CD4-positive, alpha-beta T cell treated with Interferon alpha-2 for 1 hour (primary cell): Measurements from ENCODE around the gene MAPRE2.

Experiments
- DNase-seq, 2 donors: peaks; one replicate each; pipeline ENCODE4 v3.0.0-alpha.2; 2020 to 2022

Gene MAPRE2

DNA sequence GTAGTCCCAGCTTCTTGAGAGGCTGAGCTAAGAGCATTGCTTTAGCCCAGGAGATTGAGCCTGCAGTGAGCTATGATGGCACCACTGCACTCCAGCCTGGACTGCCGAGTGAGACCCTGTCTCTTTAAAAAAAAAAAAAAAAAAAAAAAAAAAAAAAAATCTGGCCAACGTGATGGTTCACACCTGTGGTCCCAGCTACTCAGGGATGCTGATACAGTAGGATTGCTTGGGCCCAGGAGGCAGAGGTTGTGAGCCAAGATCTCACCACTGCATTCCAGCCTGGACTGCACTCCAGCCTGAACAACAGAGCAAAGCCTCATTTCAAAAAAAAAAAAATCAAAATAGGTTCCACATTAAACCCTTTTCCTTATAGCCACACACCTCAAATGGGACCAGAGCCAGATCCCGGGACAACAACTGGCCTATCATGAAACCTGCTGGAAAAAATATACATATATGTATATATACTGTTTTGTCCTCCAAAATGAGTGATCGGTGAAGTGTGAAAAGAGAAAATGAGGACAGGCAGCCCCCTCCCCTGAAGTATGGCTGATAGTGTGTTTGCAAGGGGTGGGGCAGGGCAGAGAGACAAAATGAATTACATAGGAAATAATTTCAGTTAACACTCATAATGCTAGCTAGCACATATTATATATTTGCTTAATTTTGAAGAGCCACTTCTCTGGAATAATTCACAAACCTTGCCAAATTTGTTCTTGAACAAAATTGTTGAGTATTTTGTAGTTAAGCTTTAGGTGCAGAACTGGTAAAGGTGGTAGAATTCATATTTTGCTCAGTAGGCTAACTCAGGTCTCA lies 22.9 kb downstream of the MAPRE2 start:
- no peak for DNase-seq

DNA sequence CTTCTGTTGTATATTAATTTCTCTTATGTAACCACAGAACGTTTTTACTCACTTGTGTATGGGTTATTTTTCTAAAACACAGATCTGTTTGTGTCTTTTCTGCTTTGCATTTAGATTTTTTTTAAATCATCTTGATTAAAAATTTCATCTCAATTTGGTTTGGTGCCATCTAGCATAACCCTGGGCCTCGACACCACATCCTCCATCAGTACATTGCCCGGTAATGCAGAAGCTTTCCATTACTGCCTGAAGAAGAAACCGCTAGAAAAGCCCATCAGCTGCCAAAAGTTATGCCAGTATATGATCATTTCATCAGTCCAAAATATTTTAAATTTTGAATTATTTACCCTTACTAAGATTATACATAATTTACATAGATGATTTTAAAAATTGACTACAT lies 26.2 kb downstream of the MAPRE2 start:
- DNase-seq = no peak

DNA sequence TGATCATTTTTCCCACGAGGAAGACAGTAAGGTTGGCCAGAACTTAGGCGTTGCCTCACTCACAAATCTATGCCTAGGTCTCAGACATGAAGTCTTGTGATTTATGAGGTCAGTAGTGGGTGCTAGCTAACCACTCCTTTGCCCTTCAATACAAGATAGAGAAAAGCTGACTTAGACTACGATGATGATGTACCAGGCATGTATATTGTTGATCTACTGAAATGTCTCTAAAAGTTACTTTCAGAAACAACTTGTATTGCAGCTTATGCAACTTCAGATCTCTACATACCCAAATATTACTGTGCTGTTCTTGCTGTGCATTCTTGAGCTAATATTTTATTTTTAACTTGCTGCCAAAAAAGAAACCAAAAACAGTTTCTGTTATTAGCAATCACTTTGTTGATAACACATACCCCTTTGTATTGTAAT lies 30.6 kb downstream of the MAPRE2 start:
- DNase-seq = no peak

DNA sequence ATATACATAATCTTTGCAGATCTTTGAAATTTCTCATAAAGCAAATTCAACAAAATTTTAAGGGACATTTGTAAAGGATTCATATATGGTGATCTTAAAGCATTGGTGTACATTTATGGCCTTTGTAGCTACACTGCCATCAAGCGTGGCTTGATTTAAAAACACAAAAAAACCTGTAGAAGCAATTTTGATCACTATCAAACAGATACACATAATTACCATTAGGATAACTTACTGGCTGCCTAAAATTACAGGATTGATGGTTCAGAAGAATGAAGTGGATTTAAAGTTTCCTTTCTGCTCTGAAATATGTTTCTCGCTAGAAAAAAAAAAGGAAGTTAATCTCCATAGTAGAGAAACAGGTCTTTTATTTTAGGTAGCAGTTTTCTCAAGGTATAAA lies 31.4 kb downstream of the MAPRE2 start:
- DNase-seq = no peak

DNA sequence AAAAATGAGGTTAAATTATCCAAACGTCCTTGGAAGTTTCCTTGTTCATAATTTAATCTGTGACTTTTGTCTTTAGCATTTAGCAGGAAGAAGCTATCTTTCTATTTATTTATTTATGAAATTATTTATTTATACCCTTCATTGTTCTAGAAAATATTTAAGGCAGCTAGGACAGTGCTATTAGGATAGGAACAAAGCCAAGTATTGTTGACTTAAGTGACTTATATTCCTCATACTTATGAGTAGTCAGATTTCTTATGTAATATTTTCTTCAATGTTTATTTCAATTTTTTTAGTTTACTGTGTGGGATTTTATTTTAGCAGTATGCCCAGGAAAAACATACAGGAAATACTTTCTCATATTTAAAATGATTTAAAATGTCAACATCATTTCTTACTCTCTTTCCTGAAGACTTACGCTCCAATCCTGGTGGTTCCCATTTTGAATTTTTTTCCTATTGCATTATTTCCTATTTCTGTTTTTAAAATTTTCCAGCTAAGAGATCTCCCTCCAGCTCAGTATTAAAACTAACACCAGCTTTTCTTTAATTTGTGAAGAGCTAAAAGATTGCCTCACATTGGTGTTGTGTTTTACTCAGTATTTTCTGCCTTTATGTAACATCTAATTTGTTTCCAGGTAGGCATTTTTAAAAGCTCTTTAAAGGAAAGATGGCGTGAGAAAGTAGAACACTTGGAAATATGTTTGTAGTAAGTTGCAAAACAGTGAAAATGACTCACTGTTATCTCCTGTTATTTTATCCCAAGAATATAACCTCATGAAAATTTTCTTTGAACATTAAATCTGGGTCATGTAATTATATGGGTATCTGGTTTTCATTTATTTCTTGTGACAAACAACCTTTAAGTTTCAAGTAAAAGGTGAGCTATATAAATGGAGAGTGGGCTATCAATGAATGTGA lies 32.2 kb downstream of the MAPRE2 start:
- no peak for DNase-seq

DNA sequence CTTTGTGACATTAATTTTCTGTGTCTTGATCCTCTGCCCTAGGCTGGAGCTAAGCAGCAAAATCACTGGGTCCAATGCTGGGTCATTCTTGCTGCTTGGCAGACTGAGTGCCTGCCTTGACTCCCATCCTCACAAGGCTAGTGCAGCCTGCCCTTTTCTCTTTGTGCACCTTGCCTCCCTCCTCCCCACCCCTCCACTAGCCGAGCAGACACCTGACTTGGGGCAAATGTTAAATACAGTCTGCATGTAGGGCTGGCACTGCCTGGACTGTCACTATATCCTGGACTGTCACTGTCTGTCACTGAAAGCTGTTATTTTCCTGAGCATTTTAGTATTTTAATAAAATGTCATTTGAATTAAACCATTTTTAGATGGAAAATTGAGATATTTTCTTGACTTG lies 33.4 kb downstream of the MAPRE2 start:
- no peak for DNase-seq

DNA sequence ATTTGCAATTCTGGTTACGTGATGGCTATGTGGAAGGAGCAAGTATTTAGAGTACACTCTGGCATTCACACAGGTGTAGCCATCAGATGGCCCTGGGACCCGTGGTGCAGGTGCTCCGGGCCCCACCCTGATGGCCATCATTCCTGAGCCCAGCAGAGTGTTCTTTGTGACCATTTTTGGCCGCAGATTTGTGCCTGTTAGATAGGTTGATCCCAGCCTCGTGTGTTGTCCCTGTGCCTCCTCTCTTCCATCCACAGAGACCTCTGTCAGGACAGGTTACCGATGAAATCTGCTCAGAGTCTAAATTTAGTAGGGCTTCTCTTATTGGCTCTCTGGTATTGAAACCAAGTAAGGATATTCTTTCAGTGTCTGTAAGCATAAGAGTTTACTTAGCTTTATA lies 33.9 kb downstream of the MAPRE2 start:
- no peak for DNase-seq

DNA sequence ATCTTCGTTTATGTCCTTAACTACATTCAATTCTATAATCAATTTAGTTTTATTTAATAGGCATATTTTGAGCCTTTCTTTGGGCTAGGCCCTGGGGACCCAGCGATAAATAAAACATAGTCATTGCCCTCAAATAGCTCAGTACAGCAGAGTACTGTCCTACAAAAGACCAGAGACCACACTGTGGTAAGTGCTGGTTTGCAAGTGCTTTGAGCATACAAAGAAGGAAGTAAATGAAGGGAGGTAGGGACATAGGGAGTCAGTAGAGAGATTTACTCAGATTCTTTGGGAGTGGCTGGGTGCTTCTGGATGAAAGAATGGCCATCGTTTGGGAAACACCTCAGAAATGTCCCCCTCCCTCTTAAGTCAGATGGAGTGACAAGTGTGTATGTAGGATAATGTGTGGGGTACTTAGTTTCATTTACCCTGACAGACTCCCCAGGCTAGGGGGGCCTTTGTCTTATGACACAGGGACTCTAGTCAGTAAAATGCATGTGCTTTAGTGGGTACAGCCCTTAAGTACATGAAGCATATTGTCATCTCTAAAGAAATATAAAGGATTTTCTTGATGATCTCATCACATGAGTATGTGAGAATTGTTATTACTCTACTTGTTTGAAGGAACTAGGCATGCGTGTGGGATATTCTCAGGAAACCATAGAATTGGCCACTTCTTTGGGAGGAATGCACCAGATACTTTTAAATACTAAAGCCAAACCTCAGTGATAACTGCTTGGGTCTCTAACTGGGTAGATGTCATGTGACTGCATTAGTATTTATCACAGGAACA lies 35.1 kb downstream of the MAPRE2 start:
- no peak for DNase-seq

DNA sequence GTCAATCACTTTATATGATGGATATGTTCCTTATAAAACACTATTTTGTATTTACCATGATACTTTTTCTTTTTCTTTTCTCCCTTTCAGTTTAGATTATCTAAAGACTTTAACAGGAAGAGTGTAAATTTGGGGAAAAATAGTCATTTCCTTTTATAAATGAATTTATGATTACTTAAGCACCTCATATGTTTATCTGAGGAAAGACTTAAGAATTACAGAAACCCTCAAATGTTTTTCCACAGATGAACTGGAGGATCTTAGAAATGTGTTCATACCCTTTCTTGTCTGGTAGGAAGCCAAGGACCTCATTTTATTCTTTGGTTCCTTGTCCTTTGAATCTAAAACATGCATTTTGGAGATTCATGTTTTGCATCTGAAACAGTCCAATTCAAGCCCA lies 36.7 kb downstream of the MAPRE2 start:
- DNase-seq = no peak

DNA sequence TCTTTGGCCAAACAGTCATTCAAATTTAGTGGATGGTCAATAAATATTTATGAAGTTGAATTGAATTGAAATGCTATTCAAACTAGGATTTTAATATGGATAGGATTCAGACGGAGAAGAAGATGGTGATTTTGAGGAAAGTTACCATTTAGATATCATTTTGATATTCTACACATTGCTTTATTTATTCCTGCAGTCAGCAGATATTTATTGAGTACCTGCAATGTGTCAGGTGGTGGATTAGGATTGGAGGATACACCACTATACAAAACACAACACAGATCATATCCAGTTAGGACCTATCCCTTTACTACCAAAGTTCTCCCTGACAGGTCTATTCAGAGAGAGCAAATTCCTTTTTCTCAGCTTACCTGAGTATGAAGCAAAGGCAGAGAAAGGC lies 38.8 kb downstream of the MAPRE2 start:
- no peak for DNase-seq

DNA sequence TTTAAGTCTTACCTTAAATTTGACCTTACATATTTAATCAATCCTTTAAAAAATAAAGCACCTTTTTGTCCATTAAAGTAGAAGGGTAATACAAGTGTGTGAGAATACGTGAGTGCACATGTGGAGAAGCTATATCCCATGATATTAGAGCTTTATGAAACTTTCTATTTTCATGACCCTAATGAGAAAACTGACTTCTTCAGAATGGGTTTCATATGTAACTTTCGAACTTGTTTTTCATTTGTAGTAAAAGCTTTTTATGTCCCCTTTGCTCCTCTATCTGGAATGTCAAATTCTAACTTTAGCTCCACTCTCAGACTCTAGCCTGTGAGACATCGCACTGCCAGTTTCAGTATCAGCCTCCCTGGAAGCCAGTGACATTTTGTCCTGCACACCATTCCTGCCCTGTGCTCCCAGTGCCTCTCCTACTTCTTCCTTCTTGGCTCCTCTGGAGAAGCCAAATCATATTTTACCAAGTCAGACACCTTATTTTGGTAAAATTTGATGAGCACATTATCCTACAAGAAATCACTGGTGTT lies 42.0 kb downstream of the MAPRE2 start:
- no peak for DNase-seq

DNA sequence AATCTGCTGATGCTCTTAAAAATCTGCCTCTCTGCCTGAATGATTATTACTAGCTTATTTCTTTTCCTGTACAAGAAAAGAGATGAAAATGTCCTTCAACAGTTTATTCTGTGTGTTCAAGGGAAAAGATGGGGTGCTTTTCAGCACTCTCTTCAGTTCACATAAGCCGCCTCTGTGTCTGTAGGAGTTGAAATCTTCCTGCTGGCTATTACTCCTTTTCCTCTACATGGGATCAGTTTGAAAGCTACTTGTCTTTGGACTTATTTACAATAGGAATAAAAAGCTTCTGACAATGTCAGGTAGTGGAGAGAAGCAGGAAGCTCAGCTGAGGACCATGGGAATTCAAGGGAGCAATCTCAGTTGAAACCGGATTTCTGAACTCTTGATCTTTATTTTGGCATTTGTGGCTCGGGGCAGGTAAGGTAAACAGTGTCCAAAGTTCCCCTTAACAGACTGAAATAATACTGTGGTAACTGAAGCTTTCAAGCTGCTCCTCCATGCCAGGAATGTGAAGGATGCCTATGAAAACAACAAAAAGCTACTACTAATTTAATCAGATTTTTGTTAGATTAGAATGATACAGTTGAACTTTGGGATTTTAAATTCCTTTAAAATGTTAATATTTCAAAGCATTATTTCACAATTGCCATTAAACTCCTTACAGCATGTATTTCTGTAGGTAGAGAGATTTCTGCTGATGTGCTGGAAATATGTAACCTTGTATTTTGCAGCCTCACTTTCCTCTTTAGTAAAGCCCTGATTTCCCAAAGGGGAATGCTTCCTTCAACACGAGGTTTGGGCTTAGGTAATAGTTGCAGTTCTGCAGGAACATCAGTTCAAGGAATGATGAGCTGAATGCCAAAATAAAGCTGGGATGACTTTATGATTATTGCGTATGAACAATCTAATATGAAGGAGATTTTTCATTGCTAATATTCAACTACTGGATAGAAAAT lies 43.6 kb downstream of the MAPRE2 start:
- DNase-seq = no peak

DNA sequence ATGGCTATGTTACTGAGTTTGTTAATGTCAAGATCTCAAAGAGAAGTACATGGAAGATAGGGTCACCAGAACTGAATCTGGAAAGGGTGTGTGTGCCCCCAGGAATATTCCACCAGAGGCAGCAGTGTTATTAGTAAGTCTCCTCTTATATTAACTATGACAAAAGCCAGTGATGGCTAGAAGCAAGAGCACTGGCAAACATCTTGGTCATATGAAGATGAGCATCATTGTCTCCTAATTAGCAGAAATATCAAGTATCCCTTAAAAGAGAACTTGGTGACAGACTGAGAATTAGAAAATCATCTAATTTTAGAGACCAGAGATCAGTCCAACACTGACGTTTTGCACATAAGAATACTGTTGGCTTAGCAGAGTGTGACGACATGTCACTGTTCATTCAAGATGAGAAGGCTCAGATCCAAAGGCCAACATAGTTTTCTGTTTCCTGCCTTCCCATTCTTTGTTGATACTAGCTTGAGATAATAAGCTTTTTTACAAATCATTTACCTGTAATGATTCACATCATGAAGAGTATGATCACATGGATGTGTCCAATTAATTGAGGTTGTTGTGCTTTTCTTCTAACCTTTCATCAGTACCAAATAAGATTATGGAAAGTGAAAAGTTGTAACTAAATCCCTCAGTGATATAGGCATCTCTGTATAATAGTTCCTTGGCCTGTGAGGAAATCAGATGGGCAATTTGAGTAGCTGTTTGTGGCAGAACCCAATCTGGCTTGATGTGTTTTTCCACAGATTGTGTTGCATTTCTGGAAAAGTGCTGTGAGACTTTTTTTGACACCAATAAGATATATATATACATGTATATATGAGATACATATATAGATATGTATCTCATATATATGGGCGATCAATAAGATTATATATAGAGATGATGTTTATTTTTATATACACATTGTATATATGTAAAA lies 44.5 kb downstream of the MAPRE2 start:
- no peak for DNase-seq

DNA sequence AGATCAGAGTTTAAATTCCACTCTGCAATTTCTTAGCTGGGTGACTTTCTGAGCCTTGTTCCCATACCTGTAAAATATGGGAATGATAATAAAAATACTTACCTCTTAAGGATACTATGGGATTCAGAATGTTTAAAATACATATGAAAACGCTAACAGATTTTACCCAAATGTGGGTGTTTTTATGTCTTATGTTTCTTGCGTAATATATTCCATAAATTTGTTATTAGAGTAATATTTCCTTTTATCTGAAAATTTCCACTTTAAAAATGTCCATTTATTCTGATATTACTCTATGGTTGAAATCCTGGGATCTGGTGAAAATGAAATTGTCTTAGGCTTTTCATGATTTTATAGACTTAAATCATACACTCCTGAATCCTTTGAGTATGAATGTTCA lies 45.5 kb downstream of the MAPRE2 start:
- no peak for DNase-seq

DNA sequence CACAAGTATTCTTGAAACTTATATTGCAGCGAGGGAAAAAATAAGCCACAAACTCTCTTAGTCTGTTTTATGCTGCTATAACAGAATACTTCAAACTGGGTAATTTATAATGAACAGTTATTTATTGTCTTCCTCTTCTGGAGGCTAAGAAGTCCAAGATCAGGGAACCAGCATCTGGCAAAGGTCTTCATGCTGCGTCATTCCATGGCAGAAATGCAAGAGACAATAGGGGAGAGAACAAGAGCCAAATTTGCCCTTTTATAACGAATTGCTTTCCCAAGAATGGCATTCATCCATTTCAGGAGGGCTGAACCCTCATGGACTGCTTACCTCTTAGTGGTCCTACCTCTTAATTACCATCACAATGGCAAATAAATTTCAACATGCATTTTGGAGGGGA lies 46.5 kb downstream of the MAPRE2 start:
- DNase-seq = no peak

DNA sequence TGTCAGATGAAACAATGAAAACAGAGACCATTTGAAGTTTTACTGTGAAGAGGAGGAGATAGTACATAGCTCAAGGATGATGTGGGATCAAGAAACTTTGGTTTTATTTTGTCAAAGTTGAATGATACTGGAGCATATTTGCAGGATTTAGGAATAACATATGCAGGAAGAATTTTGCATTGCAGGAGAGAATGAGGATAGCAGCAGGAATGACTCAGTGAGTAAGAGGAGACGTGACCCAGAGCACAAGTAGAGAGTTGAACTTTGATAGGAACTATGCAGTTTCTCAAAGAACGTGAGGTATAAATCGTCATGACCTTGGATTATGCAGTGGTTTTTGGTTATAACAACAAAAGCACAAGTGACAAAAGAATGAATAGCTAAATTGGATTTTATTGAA lies 47.7 kb downstream of the MAPRE2 start:
- no peak for DNase-seq

DNA sequence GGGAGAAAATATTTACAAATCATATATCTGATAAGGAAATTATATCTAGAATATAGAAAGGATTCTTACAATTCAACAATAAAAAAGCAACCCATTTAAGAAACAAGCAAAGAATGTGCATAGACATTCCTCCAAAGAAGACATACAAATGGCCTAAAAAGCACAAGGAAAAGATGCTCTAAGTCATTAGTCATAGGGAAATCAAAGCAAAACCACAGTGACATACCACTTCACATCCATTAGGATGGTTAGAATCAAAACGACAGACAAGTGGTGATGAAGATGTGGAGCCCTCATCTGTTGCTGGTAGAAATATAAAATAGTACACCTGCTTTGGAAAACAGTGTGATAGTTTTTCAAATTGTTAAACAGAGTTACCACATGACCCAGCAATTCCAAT lies 48.2 kb downstream of the MAPRE2 start:
- DNase-seq = no peak

DNA sequence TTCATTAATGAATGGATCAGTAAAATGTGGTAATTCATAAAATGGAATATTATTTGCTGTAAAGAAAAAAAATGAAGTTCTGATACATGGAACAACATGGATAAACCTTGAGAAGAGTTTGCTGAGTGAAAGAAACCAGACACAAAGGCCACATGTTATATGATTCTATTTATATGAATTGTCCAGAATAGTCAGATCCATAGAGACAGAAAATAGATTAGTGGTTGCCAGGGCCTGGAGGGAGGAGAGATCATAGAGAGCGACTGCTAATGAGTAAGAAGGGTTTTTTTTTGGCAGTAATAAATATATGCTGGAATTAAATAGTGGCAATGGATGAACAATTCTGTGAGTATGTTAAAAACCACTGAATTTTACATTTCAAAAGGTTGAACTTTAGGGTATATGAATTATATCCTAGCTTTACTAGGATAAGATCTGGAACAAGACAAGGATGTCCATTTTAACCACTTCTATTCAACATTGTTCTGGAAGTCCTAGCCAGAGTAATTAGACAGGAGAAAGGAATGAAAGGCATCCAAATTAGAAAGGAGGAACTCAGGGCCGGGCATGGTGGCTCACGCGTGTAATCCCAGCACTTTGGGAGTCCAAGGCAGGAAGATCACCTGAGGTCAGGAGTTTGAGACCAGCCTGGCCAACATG lies 48.8 kb downstream of the MAPRE2 start:
- DNase-seq = no peak

DNA sequence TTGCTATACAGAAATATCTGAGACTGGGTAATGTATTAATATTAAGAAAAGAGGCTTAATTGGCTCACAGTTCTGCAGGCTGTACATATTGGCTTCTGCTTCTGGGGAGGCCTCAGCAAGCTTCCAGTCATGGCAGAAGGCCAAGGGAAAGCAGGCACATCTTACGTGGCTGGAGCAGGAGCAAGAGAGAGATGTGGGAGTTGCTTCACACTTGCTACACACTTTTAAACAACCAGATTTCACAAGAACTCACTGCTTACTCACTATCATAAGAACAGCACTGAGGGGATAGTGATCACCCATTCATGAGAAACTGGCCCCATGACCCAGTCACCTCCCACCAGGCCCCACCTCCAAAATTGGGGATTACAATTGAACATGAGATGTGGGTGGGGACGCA lies 50.6 kb downstream of the MAPRE2 start:
- no peak for DNase-seq
